SK-N-SH treated with all-trans-retinoic acid at 6 μM for 48 hours (cell line): ENCODE data around the gene FAM43B.

ENCODE experiments used
- ATAC-seq: fragments of 200-7000 bp; cut with Tn5 transposase; 3 replicates; pipeline ENCODE4 v1.9.1; 2020; ENCODE audit warnings: mild to moderate bottlenecking, moderate library complexity
- ARNTL ChIP-seq: fragments of 450-650 bp; formaldehyde crosslinking; IDR thresholded peaks from 2 replicates; pipeline ENCODE4 v1.5.0; 2020; ENCODE audit warnings: low read depth, mild to moderate bottlenecking, moderate library complexity, borderline replicate concordance
- BACH2 ChIP-seq: fragments of 250-450 bp; sonication (Bioruptor Pico); IDR thresholded peaks from 2 replicates; pipeline ENCODE4 v1.9.0; 2021; ENCODE audit warnings: mild to moderate bottlenecking, borderline replicate concordance
- CSDC2 ChIP-seq: fragments of 250-450 bp; sonication (Bioruptor Pico); IDR thresholded peaks from 2 replicates; pipeline ENCODE4 v1.5.0; 2020; ENCODE audit warnings: mild to moderate bottlenecking, moderate library complexity
- ESRRG ChIP-seq: fragments of 250-450 bp; sonication (Bioruptor Pico); IDR thresholded peaks from 2 replicates; pipeline ENCODE4 v1.6.1; 2021; ENCODE audit warnings: mild to moderate bottlenecking
- GLIS3 ChIP-seq: fragments of 250-450 bp; sonication (Bioruptor Pico); IDR thresholded peaks from 2 replicates; pipeline ENCODE4 v1.5.0; 2020; ENCODE audit warnings: mild to moderate bottlenecking, moderate library complexity
- ISL1 ChIP-seq: fragments of 250-450 bp; sonication (Bioruptor Pico); IDR thresholded peaks from 2 replicates; pipeline ENCODE4 v2.1.2; 2022; ENCODE audit warnings: mild to moderate bottlenecking, moderate library complexity
- OSR1 ChIP-seq: fragments of 250-450 bp; sonication (Bioruptor Pico); IDR thresholded peaks from 2 replicates; pipeline ENCODE4 v1.8.0; 2022; ENCODE audit warnings: moderate library complexity, mild to moderate bottlenecking, inconsistent platforms
- PPARA ChIP-seq: fragments of 250-450 bp; sonication (Bioruptor Pico); IDR thresholded peaks from 2 replicates; pipeline ENCODE4 v1.5.0; 2020; ENCODE audit warnings: mild to moderate bottlenecking, borderline replicate concordance
- RARB ChIP-seq: fragments of 250-450 bp; sonication (Bioruptor Pico); IDR thresholded peaks from 2 replicates; pipeline ENCODE4 v1.8.0; 2021; ENCODE audit warnings: mild to moderate bottlenecking, moderate library complexity
- SNAI2 ChIP-seq: fragments of 250-450 bp; sonication (Bioruptor Pico); IDR thresholded peaks from 2 replicates; pipeline ENCODE4 v1.5.0; 2020; ENCODE audit warnings: mild to moderate bottlenecking, moderate library complexity
- TOX ChIP-seq: fragments of 250-450 bp; sonication (Bioruptor Pico); IDR thresholded peaks from 2 replicates; pipeline ENCODE4 v1.8.0; 2021; ENCODE audit warnings: mild to moderate bottlenecking, moderate library complexity, borderline replicate concordance
- ZC3H10 ChIP-seq: fragments of 250-450 bp; sonication (Bioruptor Pico); IDR thresholded peaks from 2 replicates; pipeline ENCODE4 v1.5.1; 2021; ENCODE audit warnings: mild to moderate bottlenecking, moderate library complexity
- ZFP3 ChIP-seq: fragments of 250-450 bp; sonication (Bioruptor Pico); IDR thresholded peaks from 2 replicates; pipeline ENCODE4 v1.5.0; 2020; ENCODE audit warnings: mild to moderate bottlenecking, moderate library complexity
- ZFP30 ChIP-seq: fragments of 450-650 bp; formaldehyde crosslinking; IDR thresholded peaks from 2 replicates; pipeline ENCODE4 v1.5.0; 2022; ENCODE audit warnings: mild to moderate bottlenecking, moderate library complexity
- ZNF565 ChIP-seq: fragments of 450-650 bp; formaldehyde crosslinking; conservative IDR thresholded peaks from 2 replicates; pipeline ENCODE4 v1.5.0; 2020; ENCODE audit warnings: low read depth, mild to moderate bottlenecking, moderate library complexity
- ZNF70 ChIP-seq: fragments of 450-650 bp; formaldehyde crosslinking; IDR thresholded peaks from 2 replicates; pipeline ENCODE4 v1.5.0; 2020; ENCODE audit warnings: mild to moderate bottlenecking, moderate library complexity
- ZNF8 ChIP-seq: fragments of 450-650 bp; formaldehyde crosslinking; IDR thresholded peaks from 2 replicates; pipeline ENCODE4 v1.5.0; 2020; ENCODE audit warnings: mild to moderate bottlenecking, moderate library complexity
- TF ChIP-seq, protein P1 (sequence below): fragments of 250-450 bp; sonication (Bioruptor Pico); IDR thresholded peaks from 2 replicates; pipeline ENCODE4 v1.5.1; 2020; ENCODE audit warnings: low read depth, mild to moderate bottlenecking, moderate library complexity
- TF ChIP-seq, protein P2 (sequence below): fragments of 250-450 bp; sonication (Bioruptor Pico); IDR thresholded peaks from 2 replicates; pipeline ENCODE4 v1.8.0; 2020; ENCODE audit warnings: mild to moderate bottlenecking, moderate library complexity, borderline replicate concordance
- TF ChIP-seq, protein P3 (sequence below): fragments of 250-450 bp; sonication (Bioruptor Pico); IDR thresholded peaks from 2 replicates; pipeline ENCODE4 v1.5.1; 2021; ENCODE audit warnings: mild to moderate bottlenecking, moderate library complexity
- TF ChIP-seq, protein P4 (sequence below): fragments of 250-450 bp; sonication (Bioruptor Pico); IDR thresholded peaks from 2 replicates; pipeline ENCODE4 v1.5.0; 2020; ENCODE audit warnings: mild to moderate bottlenecking, moderate library complexity
- TF ChIP-seq, protein P5 (sequence below): fragments of 250-450 bp; sonication (Bioruptor Pico); IDR thresholded peaks from 2 replicates; pipeline ENCODE4 v1.8.0; 2021; ENCODE audit warnings: low read depth, mild to moderate bottlenecking, moderate library complexity, borderline replicate concordance

FAM43B gene

DNA sequence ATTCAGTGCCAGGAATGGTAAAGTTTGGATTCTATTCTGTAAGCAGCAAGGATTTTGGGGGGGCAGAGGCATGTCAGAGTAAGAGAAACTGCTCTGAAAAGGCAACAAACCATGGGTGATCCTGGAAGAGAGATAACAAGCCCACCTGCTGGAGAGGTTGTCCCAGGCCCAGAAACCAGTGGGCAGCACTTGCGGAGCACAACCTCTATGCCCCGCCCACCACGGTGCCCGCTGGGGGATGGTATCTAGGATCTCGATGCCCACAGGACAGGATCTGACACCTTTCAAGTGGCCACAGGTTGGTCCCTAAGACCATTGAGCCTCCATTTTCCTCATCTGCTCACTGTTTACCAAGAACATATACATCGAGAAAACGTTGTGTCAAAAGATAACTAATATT is 24.2 kb upstream of the FAM43B start:
- TF ChIP-seq SNAI2 (CRISPR knock-in tag) (no peak), ZC3H10 (no peak), RARB (CRISPR knock-in tag) (no peak), ZFP3 (CRISPR knock-in tag) (no peak), ISL1 (no peak), ZNF70 (CRISPR knock-in tag) (no peak), CSDC2 (CRISPR knock-in tag) (no peak), ESRRG (CRISPR knock-in tag) (no peak), PPARA (CRISPR knock-in tag) (no peak), BACH2 (CRISPR knock-in tag) (no peak), TOX (CRISPR knock-in tag) (no peak), OSR1 (CRISPR knock-in tag) (no peak)
- TF ChIP-seq, protein P1, sequence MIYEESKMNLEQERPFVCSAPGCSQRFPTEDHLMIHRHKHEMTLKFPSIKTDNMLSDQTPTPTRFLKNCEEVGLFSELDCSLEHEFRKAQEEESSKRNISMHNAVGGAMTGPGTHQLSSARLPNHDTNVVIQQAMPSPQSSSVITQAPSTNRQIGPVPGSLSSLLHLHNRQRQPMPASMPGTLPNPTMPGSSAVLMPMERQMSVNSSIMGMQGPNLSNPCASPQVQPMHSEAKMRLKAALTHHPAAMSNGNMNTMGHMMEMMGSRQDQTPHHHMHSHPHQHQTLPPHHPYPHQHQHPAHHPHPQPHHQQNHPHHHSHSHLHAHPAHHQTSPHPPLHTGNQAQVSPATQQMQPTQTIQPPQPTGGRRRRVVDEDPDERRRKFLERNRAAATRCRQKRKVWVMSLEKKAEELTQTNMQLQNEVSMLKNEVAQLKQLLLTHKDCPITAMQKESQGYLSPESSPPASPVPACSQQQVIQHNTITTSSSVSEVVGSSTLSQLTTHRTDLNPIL: no peak
- TF ChIP-seq, protein P2, sequence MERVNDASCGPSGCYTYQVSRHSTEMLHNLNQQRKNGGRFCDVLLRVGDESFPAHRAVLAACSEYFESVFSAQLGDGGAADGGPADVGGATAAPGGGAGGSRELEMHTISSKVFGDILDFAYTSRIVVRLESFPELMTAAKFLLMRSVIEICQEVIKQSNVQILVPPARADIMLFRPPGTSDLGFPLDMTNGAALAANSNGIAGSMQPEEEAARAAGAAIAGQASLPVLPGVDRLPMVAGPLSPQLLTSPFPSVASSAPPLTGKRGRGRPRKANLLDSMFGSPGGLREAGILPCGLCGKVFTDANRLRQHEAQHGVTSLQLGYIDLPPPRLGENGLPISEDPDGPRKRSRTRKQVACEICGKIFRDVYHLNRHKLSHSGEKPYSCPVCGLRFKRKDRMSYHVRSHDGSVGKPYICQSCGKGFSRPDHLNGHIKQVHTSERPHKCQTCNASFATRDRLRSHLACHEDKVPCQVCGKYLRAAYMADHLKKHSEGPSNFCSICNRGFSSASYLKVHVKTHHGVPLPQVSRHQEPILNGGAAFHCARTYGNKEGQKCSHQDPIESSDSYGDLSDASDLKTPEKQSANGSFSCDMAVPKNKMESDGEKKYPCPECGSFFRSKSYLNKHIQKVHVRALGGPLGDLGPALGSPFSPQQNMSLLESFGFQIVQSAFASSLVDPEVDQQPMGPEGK (CRISPR knock-in tag): no peak
- TF ChIP-seq, protein P3, sequence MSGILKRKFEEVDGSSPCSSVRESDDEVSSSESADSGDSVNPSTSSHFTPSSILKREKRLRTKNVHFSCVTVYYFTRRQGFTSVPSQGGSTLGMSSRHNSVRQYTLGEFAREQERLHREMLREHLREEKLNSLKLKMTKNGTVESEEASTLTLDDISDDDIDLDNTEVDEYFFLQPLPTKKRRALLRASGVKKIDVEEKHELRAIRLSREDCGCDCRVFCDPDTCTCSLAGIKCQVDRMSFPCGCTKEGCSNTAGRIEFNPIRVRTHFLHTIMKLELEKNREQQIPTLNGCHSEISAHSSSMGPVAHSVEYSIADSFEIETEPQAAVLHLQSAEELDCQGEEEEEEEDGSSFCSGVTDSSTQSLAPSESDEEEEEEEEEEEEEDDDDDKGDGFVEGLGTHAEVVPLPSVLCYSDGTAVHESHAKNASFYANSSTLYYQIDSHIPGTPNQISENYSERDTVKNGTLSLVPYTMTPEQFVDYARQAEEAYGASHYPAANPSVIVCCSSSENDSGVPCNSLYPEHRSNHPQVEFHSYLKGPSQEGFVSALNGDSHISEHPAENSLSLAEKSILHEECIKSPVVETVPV: no peak
- TF ChIP-seq, protein P4, sequence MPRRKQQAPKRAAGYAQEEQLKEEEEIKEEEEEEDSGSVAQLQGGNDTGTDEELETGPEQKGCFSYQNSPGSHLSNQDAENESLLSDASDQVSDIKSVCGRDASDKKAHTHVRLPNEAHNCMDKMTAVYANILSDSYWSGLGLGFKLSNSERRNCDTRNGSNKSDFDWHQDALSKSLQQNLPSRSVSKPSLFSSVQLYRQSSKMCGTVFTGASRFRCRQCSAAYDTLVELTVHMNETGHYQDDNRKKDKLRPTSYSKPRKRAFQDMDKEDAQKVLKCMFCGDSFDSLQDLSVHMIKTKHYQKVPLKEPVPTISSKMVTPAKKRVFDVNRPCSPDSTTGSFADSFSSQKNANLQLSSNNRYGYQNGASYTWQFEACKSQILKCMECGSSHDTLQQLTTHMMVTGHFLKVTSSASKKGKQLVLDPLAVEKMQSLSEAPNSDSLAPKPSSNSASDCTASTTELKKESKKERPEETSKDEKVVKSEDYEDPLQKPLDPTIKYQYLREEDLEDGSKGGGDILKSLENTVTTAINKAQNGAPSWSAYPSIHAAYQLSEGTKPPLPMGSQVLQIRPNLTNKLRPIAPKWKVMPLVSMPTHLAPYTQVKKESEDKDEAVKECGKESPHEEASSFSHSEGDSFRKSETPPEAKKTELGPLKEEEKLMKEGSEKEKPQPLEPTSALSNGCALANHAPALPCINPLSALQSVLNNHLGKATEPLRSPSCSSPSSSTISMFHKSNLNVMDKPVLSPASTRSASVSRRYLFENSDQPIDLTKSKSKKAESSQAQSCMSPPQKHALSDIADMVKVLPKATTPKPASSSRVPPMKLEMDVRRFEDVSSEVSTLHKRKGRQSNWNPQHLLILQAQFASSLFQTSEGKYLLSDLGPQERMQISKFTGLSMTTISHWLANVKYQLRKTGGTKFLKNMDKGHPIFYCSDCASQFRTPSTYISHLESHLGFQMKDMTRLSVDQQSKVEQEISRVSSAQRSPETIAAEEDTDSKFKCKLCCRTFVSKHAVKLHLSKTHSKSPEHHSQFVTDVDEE (CRISPR knock-in tag): no peak
- TF ChIP-seq, protein P5, sequence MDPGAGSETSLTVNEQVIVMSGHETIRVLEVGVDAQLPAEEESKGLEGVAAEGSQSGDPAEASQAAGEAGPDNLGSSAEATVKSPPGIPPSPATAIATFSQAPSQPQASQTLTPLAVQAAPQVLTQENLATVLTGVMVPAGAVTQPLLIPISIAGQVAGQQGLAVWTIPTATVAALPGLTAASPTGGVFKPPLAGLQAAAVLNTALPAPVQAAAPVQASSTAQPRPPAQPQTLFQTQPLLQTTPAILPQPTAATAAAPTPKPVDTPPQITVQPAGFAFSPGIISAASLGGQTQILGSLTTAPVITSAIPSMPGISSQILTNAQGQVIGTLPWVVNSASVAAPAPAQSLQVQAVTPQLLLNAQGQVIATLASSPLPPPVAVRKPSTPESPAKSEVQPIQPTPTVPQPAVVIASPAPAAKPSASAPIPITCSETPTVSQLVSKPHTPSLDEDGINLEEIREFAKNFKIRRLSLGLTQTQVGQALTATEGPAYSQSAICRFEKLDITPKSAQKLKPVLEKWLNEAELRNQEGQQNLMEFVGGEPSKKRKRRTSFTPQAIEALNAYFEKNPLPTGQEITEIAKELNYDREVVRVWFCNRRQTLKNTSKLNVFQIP: no peak
- no peak for ATAC-seq

DNA sequence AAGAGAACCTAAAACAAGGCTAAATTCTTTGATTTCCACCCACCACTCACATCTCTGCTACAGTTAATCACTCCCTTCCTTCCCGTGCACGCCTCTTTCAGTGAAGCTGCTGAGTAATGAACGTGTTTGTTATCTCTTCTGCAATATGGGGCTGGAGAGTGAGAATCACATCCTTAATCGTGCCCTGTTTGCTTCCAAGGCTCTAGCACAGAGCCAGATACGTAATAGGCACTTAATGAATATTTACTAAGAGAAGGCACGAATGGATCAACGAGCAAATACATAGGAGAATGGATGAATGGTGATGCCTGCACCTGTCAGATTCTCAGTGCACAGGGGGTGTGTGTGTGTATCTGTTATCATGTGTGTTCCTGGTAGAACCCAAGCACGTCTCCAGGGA is 22.1 kb upstream of the FAM43B start:
- TF ChIP-seq ARNTL (CRISPR knock-in tag): no peak
- no peak for TF ChIP-seq ZNF8
- TF ChIP-seq, protein P3: no peak
- no peak for TF ChIP-seq PPARA (CRISPR knock-in tag)
- TF ChIP-seq GLIS3: no peak
- no peak for TF ChIP-seq ZNF70 (CRISPR knock-in tag)
- no peak for TF ChIP-seq OSR1 (CRISPR knock-in tag)
- TF ChIP-seq, protein P5: no peak
- TF ChIP-seq ZC3H10: no peak
- TF ChIP-seq ZNF565 (CRISPR knock-in tag): no peak
- TF ChIP-seq, protein P4 (CRISPR knock-in tag): no peak
- no peak for TF ChIP-seq BACH2 (CRISPR knock-in tag)
- no peak for TF ChIP-seq ZFP30 (CRISPR knock-in tag)
- no peak for TF ChIP-seq CSDC2 (CRISPR knock-in tag)
- TF ChIP-seq, protein P1: no peak
- no peak for TF ChIP-seq ISL1
- TF ChIP-seq ESRRG (CRISPR knock-in tag): no peak
- TF ChIP-seq SNAI2 (CRISPR knock-in tag): no peak
- no peak for ATAC-seq
